GM21786 (cell line): Measurements from ENCODE around the gene ITGA4.

Experiments
- ATAC-seq: cut with Tn5 transposase; IDR thresholded peaks from one replicate; pipeline ENCODE4 v1.9.1; 2021; ENCODE audit not compliant: unreplicated experiment

ITGA4 gene

GRCh38 chr2:181499231-181499630 lies 42.0 kb downstream of the ITGA4 start:
- no peak for ATAC-seq

- no peak for ATAC-seq
These were observed 43.0 kb downstream of the ITGA4 start for GRCh38 chr2:181500201-181500600.

GRCh38 chr2:181515719-181516118 lies 58.5 kb downstream of the ITGA4 start:
- no peak for ATAC-seq

- ATAC-seq, result no peak
These were observed 59.8 kb downstream of the ITGA4 start for GRCh38 chr2:181516992-181517391.

DNA sequence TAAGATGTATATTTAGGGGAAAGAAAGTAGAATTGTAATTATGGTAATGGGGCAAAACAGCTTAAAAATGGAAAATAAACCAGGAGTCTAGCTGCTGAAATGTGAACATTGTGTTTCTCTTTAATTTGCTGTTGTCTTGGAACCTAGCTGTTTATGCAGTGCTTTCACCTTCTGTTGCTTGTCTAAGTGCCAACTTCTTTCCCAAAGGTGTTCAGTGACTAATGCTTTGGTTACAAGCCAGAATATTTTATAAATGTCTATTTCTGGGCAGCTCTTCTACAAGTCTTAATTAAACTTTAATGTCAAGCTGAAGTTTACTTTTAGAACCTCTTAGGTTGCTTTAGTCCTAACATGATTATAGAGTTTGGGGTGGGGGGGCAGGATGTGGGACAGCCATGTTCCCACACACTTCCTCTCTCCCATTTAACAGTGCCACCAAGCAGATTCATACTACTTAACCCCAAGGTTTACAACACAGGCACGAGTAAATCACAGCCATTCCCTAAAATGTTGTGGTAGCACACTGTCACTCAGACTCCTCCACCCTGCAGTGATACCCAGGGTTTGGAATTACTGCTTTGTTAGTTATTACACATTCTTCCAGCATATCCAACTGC lies 60.6 kb downstream of the ITGA4 start:
- no peak for ATAC-seq

DNA sequence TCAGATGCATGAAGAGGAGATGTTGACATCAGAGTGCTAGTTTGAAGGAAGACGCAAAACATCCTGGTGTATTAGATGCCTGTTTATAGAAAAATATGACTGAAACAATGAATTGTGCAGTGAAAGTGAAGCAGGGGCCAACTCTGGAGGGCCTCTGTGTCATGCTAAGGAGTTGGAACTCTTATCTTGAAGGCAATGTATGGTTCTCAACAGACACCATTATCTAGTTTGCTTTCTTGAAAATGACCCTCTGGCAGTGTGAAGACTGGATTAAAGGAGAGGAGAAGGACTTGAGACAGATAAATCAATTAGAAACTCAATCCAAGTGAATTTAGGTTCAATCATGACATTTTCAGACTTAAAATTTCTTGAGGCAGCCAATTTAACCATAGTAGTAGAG lies 63.1 kb downstream of the ITGA4 start:
- no peak for ATAC-seq

DNA sequence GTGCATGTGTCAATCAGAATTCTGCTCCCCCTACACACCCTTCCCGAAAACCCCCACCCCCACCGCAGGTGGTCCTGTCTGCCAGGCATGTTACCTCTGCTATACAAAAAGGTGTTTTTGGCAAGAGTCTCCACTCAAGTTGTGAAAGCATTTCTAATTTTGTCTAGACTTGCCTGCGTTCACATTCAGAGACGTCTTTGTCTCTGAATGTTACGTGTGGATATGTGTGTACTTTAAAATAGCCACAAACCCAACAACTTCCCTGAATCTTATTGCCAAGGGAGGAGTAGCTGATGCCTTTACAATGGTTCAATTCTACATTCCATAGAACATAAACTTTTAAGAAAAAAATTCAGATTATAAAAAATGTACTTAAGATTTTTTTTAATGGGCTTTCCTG lies 66.6 kb downstream of the ITGA4 start:
- no peak for ATAC-seq

DNA sequence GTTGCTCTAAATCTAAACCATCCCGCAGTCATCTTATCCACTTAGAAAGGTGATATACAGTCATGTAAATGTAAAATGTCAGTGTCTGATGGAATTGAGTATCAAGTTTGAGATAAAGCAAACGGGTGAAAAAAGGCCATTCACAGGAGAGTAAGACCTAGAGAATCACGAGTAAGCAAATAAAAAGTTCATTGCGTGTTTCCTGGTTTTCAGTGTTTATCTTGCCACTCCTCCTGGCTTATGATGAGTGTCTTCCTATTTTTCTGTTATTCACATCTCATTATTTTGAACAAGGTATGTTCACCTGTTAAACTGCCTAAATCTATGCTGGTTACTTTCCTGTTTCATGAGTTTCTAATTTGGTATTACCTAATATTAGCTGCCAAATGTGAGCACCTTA lies 68.8 kb downstream of the ITGA4 start:
- ATAC-seq, result no peak

- ATAC-seq, result no peak
These were observed 69.9 kb downstream of the ITGA4 start for GRCh38 chr2:181527058-181527457.

- no peak for ATAC-seq
These were observed 71.3 kb downstream of the ITGA4 start for GRCh38 chr2:181528441-181528840.

DNA sequence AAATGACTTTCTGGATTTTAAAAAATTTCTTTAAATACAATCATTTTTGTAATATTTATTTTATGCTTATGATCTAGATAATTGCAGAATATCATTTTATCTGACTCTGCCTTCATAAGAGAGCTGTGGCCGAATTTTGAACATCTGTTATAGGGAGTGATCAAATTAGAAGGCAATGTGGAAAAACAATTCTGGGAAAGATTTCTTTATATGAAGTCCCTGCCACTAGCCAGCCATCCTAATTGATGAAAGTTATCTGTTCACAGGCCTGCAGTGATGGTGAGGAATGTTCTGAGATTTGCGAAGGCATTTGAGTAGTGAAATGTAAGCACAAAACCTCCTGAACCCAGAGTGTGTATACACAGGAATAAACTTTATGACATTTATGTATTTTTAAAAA lies 79.5 kb downstream of the ITGA4 start:
- no peak for ATAC-seq

DNA sequence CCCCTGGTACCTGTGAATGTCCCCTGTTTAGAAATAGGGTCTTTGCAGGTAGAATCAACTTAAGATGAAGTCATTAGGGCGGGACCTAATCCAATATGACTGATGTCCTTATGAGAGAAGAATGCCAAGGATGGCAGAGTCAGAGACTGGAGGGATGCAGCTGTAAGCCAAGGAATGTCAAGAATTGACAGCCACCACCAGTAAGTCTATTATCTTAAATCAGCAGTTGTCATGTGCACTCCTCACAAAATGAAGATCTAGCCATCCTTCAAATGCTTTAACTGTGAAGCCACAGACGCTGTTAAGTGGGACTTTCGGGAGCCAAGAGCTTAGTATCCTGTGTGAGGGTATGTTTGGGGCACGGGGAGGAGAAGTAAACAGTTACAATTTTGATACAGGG lies 83.2 kb downstream of the ITGA4 start:
- no peak for ATAC-seq

- no peak for ATAC-seq
These were observed 85.0 kb downstream of the ITGA4 start for GRCh38 chr2:181542170-181542569.

GRCh38 chr2:181546086-181546485 lies 88.9 kb downstream of the ITGA4 start:
- ATAC-seq, result no peak

DNA sequence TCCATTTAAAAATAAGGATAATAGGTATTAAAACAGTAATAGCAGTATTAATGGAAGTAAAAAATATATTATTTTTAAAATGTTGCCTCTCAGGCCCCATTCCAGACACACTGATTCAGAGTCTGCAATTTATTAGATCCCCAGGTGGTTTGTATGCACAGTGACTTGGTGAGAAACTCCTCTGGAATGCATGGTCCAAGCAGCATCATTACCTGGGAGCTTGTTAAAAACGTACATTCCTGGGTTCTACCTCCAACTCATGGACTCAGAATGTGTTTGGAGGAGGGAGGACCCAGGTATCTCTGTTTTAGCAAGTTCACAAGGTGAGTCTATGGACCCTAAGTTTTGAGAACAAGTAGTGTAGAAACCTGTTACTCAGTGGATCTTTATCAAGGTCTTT lies 95.6 kb downstream of the ITGA4 start:
- no peak for ATAC-seq

DNA sequence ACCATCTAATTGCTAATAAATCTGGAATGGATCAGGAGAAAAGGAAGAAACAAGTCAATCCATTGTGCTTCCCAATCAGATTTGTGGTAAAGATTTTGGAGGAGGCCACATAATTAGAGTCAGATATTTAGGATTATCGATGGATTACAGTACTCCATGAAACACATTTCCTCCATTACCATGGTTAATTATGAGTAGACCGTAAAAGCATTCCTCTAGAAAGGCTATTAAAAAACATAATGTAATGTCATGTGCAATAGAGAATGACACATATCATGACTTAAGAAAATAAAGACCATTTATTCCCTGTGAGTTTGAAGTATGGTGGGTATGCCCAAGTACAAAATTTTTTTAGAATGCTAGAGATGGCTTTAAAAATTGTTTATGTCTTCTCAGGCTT lies 96.1 kb downstream of the ITGA4 start:
- ATAC-seq, result no peak

DNA sequence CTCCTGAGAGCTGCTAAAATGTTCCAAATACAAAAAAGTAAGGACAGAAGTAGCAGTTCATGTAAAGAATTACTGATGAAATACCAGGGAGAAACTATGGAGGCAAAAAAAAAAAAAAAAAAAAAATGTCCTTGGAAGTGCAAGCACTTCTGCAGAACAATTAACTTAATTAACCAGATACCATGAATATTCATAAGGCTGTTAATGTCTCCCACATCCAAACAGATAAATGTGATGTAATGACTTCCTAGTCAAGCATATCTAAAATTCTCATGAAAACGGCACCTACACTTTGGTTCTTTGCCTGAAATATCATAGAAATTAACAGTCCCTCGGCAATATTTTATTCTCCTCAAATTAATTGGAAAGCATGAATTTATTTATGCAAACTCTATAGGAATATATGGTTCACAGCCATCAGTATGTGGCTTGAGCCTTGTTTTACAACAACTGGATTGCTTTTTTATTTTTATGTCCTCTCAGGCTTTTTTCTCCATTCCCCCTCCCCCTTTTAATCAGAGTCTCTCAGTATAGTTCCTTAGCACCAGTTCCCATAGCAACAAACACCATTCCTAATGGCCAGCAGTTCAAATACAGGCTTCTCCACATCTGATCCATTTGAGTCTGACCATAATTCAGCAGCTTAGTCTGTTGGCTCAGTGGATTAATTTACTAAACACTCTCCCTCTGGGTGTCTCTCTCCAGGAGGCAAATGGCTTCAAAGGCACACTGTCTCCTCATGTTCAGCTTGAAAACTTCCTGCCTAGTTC lies 97.1 kb downstream of the ITGA4 start:
- no peak for ATAC-seq

GRCh38 chr2:181558371-181558770 lies 101.2 kb downstream of the ITGA4 start:
- ATAC-seq, result no peak

DNA sequence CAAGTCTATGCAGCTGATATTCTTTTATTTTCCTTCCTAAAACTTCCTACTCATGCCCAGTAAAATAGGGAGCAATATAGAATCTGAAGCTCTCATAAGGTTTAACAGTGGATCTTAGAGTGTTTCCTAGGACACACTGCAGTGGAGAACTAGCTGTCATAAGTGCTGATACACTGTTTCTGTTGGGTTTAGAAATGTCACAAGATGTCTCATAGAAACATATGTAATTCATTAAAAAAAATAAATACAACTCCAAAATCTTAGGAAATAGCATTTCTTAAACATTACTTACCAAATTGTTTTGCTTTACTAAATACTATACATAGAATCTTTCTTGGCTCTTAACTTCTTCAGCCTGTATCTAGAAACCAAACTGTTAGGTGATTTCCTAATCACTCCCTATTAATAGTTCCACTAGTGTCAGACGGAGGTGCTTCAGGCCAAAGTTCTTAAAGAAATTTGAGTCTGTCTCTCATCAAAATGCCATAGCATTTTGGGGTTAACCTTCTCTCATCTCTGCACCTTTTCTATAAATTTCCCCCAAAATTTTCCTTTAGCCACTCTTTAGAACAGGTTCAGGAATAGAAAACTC lies 106.0 kb downstream of the ITGA4 start:
- no peak for ATAC-seq

- ATAC-seq, result no peak
These were observed 109.3 kb downstream of the ITGA4 start for GRCh38 chr2:181566334-181567032.

- ATAC-seq, result no peak
These were observed 112.9 kb downstream of the ITGA4 start for GRCh38 chr2:181570059-181570458.
